Tibial artery (tissue), 4 donors: ENCODE data around the gene KAT7.
A peak's percentile ranks its signal among the peaks of the same experiment; 100 is the strongest.

Source experiments
- DNase-seq, 2 donors: peaks; one replicate each; pipeline ENCODE4 v3.0.0-alpha.2; 2019
- H3K27ac ChIP-seq, 2 donors: fragments of 200-600 bp; sonication (generic) in 1 of 2; 1 replicate in 1 of 2; 2 replicates in 1 of 2; pipeline ENCODE4 v1.5.1; 2018 to 2019; ENCODE audit warnings: mild to moderate bottlenecking in 1 of 2
- H3K27me3 ChIP-seq, 2 donors: fragments of 200-600 bp; sonication (generic) in 1 of 2; one replicate each; pipeline versions ENCODE4 v1.5.1 to v1.6.0; 2016 to 2019
- H3K36me3 ChIP-seq, 3 donors: fragments of 200-600 bp; sonication (generic) in 2 of 3; one replicate each; pipeline ENCODE4 v1.5.1; 2016 to 2019; ENCODE audit warnings: mild to moderate bottlenecking in 2 of 3
- H3K4me1 ChIP-seq, 4 donors: fragments of 200-600 bp; sonication (generic) in 2 of 4; 1 replicate in 3 of 4; 2 replicates in 1 of 4; pipeline ENCODE4 v1.5.1; 2016 to 2019
- H3K4me3 ChIP-seq, 2 donors: fragments of 200-600 bp; sonication (generic) in 1 of 2; 1 replicate in 1 of 2; 2 replicates in 1 of 2; pipeline ENCODE4 v1.5.1; 2018 to 2019; ENCODE audit warnings: mild to moderate bottlenecking in 2 of 2
- H3K9me3 ChIP-seq, 3 donors: fragments of 200-600 bp; sonication (generic) in 1 of 3; one replicate each; pipeline ENCODE4 v1.5.1; 2016 to 2019
- intact Hi-C: fragments of 100-400 bp; cut with DNase I; formaldehyde crosslinking; loops from one replicate; pipeline ENCODE4 v1.15.0; 2023; ENCODE audit warnings: low total_unique reads
- TF ChIP-seq, protein P1 (sequence below), 2 experiments: fragments of 200-600 bp in 1 of 2; fragments of 450-650 bp in 1 of 2; IDR thresholded peaks; one replicate each; pipeline ENCODE4 v1.5.1; 2017 to 2019; ENCODE audit warnings: antibody characterized with exemption in 2 of 2, mild to moderate bottlenecking in 1 of 2, moderate library complexity in 1 of 2

KAT7 gene

DNA sequence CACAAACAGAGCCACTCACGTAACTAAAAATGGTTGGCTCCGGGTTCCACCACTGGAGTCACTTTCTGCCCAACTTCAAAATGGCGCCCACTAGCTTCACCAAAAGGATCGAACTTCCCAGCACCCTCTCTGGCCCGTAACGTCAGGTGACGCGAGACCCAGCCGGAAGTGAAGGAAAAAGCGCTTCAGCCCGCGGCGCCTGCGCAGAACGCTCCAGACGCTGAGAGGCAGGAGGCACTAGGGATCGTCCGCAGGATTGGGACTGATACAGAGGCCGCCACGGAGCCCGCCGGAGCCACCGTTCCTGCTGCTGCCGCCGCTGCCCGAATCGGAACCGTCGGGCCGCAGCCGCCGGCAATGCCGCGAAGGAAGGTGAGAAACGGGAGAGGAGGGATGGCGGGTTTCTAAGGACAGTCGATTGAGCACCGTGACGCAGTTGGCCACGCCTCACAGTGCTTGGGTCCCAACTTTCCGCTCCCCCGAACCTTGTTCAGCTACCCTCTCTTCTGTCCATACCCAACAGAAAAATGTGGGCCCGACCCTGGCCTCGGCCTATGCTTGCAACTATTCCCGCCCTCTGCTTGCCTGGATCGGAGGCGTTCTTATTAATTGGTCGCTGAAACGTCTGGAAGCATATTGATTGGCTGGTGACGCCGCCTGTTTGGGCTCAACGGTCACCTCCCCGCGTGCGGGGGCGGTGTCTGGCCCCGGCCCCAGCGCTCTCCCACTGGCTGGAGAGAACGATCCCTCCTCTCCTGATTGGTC lies at the start of gene KAT7:
Gene KAT7, plus strand, starts transcription at position 204 of the 765 bp plus-strand sequence. Its CDS starts 154 bp downstream, at position 358.
- TF ChIP-seq, protein P1, sequence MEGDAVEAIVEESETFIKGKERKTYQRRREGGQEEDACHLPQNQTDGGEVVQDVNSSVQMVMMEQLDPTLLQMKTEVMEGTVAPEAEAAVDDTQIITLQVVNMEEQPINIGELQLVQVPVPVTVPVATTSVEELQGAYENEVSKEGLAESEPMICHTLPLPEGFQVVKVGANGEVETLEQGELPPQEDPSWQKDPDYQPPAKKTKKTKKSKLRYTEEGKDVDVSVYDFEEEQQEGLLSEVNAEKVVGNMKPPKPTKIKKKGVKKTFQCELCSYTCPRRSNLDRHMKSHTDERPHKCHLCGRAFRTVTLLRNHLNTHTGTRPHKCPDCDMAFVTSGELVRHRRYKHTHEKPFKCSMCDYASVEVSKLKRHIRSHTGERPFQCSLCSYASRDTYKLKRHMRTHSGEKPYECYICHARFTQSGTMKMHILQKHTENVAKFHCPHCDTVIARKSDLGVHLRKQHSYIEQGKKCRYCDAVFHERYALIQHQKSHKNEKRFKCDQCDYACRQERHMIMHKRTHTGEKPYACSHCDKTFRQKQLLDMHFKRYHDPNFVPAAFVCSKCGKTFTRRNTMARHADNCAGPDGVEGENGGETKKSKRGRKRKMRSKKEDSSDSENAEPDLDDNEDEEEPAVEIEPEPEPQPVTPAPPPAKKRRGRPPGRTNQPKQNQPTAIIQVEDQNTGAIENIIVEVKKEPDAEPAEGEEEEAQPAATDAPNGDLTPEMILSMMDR (IDR thresholded peaks at IDR 0.05): no peak
- H3K4me1 ChIP-seq: peaks cover 0 to 63% (median 46%) of the 10 kb centered on the region in 4 donors
- peaks cover 6 to 21% (median 19%) of the 10 kb centered on the region in 3 donors for H3K36me3 ChIP-seq
- peak within 1 kb of the TSS; percentile 71 to 76 for H3K4me3 ChIP-seq
- peak; percentile 99 to 100 for DNase-seq
- H3K27me3 ChIP-seq: no peaks in the 10 kb centered on the region
- H3K9me3 ChIP-seq: no peaks in the 10 kb centered on the region
- H3K27ac ChIP-seq: peak within 1 kb of the TSS; percentile 93 to 94
- intact Hi-C loops: no loop called here

DNA sequence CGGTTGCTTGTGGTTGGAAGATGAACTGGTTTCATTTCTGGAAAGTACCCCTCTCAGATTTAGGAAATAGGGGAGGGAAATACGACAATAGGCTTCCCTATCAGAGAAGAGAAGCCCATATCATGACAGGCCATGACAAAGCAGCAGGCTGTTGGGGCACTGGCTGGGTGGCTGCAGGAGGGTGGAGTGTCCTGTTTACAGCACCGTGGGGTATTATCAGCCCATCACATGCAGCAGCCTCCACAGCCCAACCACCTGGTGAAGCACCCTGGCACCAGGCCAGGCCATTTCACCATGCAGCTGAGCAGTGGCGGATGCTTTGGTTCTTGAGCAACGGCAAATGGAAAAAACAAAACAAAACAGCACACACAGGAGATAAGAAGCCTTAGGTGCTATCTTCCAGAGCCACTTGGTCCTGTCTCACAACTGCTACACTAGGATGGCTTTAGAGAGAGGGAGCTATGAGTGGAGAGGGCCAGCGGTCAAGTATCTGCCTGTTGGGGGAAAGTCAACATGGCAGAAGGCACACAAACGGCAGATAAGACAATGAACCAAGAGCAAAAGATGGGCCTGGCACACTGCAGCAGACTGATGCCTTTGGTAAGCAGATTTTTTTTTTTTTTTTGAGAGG lies 48.7 kb upstream of the KAT7 start:
- Histone ChIP-seq H3K4me3 (no peak overlapping the region), H3K4me1 (peaks cover 0 to 54% (median 51%) of the 10 kb centered on the region in 4 donors), H3K9me3 (no peaks in the 10 kb centered on the region), H3K27ac (peak overlapping the region; percentile 95), H3K27me3 (no peaks in the 10 kb centered on the region), H3K36me3 (no peaks in the 10 kb centered on the region)
- peak; percentile 78 to 81 for DNase-seq
- intact Hi-C loops: no loop called here
- TF ChIP-seq, protein P1 (IDR thresholded peaks at IDR 0.05): no peak

- Histone ChIP-seq H3K9me3 (no peaks in the 10 kb centered on the region), H3K4me1 (peaks cover 0 to 54% (median 51%) of the 10 kb centered on the region in 4 donors), H3K36me3 (no peaks in the 10 kb centered on the region), H3K27me3 (no peaks in the 10 kb centered on the region), H3K27ac (peak overlapping the region; percentile 95), H3K4me3 (peak overlapping the region in 1 of 2 donors; percentile 0)
- TF ChIP-seq, protein P1 (IDR thresholded peaks at IDR 0.05): no peak
- intact Hi-C loops: no loop called here
- DNase-seq: no peak
Measured at GRCh38 chr17:49741009-49741691, 47.3 kb upstream of the KAT7 start.

GRCh38 chr17:49741692-49742076 lies 46.8 kb upstream of the KAT7 start:
- Histone ChIP-seq H3K27ac (peak overlapping the region; percentile 95), H3K36me3 (no peaks in the 10 kb centered on the region), H3K4me1 (peaks cover 0 to 54% (median 51%) of the 10 kb centered on the region in 4 donors), H3K4me3 (peak overlapping the region in 1 of 2 donors; percentile 0), H3K9me3 (no peaks in the 10 kb centered on the region), H3K27me3 (no peaks in the 10 kb centered on the region)
- TF ChIP-seq, protein P1 (IDR thresholded peaks at IDR 0.05): no peak
- intact Hi-C loops: no loop called here
- DNase-seq: no peak

- no peaks in the 10 kb centered on the region for H3K27me3 ChIP-seq
- TF ChIP-seq, protein P1 (IDR thresholded peaks at IDR 0.05): no peak
- DNase-seq: no peak
- intact Hi-C loops: no loop called here
- peaks cover 0 to 54% (median 51%) of the 10 kb centered on the region in 4 donors for H3K4me1 ChIP-seq
- H3K4me3 ChIP-seq: no peak overlapping the region
- H3K27ac ChIP-seq: peak overlapping the region; percentile 95
- no peaks in the 10 kb centered on the region for H3K36me3 ChIP-seq
- H3K9me3 ChIP-seq: no peaks in the 10 kb centered on the region
Measured at GRCh38 chr17:49742166-49742638, 46.3 kb upstream of the KAT7 start.
